GM12891 (cell line): ENCODE results near the gene MYO1D.
"Not testable (repeated sequence)": the region's sequence is repeated elsewhere in the genome, so short reads cannot be mapped to it uniquely, and the experiment has no call there.

ENCODE experiments used
- PAX5 ChIP-seq: IDR thresholded peaks from 2 replicates; pipeline ENCODE4 v1.6.1; 2011; ENCODE audit warnings: low read length, moderate library complexity, mild to moderate bottlenecking; ENCODE audit not compliant: insufficient read depth, severe bottlenecking
- POLR2A ChIP-seq: IDR thresholded peaks from 2 replicates; pipeline ENCODE4 v1.6.1; 2011; ENCODE audit warnings: low read depth, low read length, control low read depth
- POLR2AphosphoS5 ChIP-seq: IDR thresholded peaks from 2 replicates; pipeline ENCODE4 v1.6.1; 2011; ENCODE audit warnings: low read depth, low read length, control low read depth
- POU2F2 ChIP-seq: IDR thresholded peaks from 2 replicates; pipeline ENCODE4 v1.6.1; 2011; ENCODE audit warnings: low read depth, mild to moderate bottlenecking, control low read depth, low read length, moderate library complexity
- SPI1 ChIP-seq: IDR thresholded peaks from 2 replicates; pipeline ENCODE4 v1.6.1; 2011; ENCODE audit warnings: low read depth, low read length, control low read depth
- TAF1 ChIP-seq: IDR thresholded peaks from 2 replicates; pipeline ENCODE4 v1.6.1; 2011; ENCODE audit warnings: low read depth, low read length, control low read depth

GRCh38 chr17:32821987-32822934 lies 54.7 kb downstream of the MYO1D start:
- not testable (repeated sequence) for TF ChIP-seq POLR2AphosphoS5, POLR2A, TAF1, POU2F2, SPI1, PAX5
